DND-41 (cell line): ENCODE results near the gene NUS1.

Source experiments
- CTCF ChIP-seq: IDR thresholded peaks from 2 replicates; pipeline ENCODE4 v1.5.1; 2012; ENCODE audit warnings: borderline replicate concordance, low read length, moderate library complexity, mild to moderate bottlenecking; ENCODE audit not compliant: poor library complexity, severe bottlenecking; ENCODE audit errors: extremely low read depth
- EZH2 ChIP-seq: IDR thresholded peaks from 3 replicates; pipeline ENCODE4 v1.6.1; 2012; ENCODE audit warnings: borderline replicate concordance, low read depth, mild to moderate bottlenecking, moderate library complexity, low read length, inconsistent platforms; ENCODE audit not compliant: severe bottlenecking

- TF ChIP-seq EZH2: no peak
- no peak for TF ChIP-seq CTCF
Measured at GRCh38 chr6:117666881-117667280, 8.4 kb upstream of the NUS1 start.
